K562 (cell line): Measurements from ENCODE around the gene RAB13. TPM values are rescaled to one million over a fixed set of nuclear protein-coding genes. Genes with fewer than 3 reads are reported as not detected.

ENCODE experiments used
- KLF13 ChIP-seq: fragments of 450-650 bp; IDR thresholded peaks from 2 replicates; pipeline ENCODE4 v1.6.1; 2016; ENCODE audit warnings: missing genetic modification characterization, low read depth, mild to moderate bottlenecking, missing compliant biosample characterization, moderate library complexity, borderline replicate concordance
- MIER1 ChIP-seq: fragments of 450-650 bp; IDR thresholded peaks from 2 replicates; pipeline ENCODE4 v1.6.1; 2016; ENCODE audit warnings: antibody characterized with exemption, mild to moderate bottlenecking, low read depth
- NFRKB ChIP-seq: fragments of 450-650 bp; IDR thresholded peaks from 2 replicates; pipeline ENCODE4 v1.6.1; 2016; ENCODE audit warnings: low read depth
- PHF8 ChIP-seq: fragments of 200-600 bp; sonication (generic); IDR thresholded peaks from 2 replicates; pipeline ENCODE4 v1.6.1; 2012; ENCODE audit warnings: mixed run types, mild to moderate bottlenecking, inconsistent platforms, low read length, moderate library complexity, borderline replicate concordance
- POLR2B ChIP-seq: fragments of 450-650 bp; IDR thresholded peaks from 2 replicates; pipeline ENCODE4 v1.6.1; 2018; ENCODE audit warnings: low read depth; ENCODE audit not compliant: partially characterized antibody
- SIX5 ChIP-seq, 2 experiments: IDR thresholded peaks; 2 replicates each; pipeline ENCODE4 v1.6.1; 2011; ENCODE audit warnings: low read length in 2 of 2, borderline replicate concordance in 1 of 2, low read depth in 1 of 2, mild to moderate bottlenecking in 1 of 2, moderate library complexity in 1 of 2; ENCODE audit not compliant: insufficient read depth in 1 of 2
- ZNF282 ChIP-seq: sonication (generic); formaldehyde crosslinking; IDR thresholded peaks from 2 replicates; pipeline ENCODE4 v1.8.1; 2023; ENCODE audit warnings: missing genetic modification reagents
- polyA plus RNA-seq, 8 experiments: library from polyadenylated mRNA; depleted of rRNA in 4 of 8; stranded (reverse) in 5 of 8; unstranded in 3 of 8; fragments of >200 nt; fragmentation: Nextera tagmentation in 2 of 8; fragmentation: Illumina TruSeq in 1 of 8; extraction: Ambion mirVana in 2 of 8; extraction: Trizol in 1 of 8; gene quantifications; 2 replicates each; pipeline versions ENCODE4 v1.2.1 to v1.2.3, GENCODE V29; 2011 to 2014; ENCODE audit warnings: inconsistent platforms in 1 of 8, missing spikeins in 1 of 8
- total RNA-seq, 7 experiments: library from RNA; depleted of rRNA in 6 of 7; stranded (reverse); fragments of >200 nt in 6 of 7; fragmentation: Illumina TruSeq in 2 of 7; extraction: Trizol in 2 of 7; gene quantifications; 2 replicates each; pipeline versions ENCODE4 v1.2.1 to v1.2.3, GENCODE V29; 2011 to 2021; ENCODE audit warnings: low replicate concordance in 1 of 7
- TF ChIP-seq, protein P1 (sequence below): sonication (generic); formaldehyde crosslinking; IDR thresholded peaks from 2 replicates; pipeline ENCODE4 v1.8.0; 2022; ENCODE audit warnings: mild to moderate bottlenecking, missing genetic modification reagents
- TF ChIP-seq, protein P2 (sequence below): fragments of 200-800 bp; sonication (Bioruptor generic); IDR thresholded peaks from 2 replicates; pipeline ENCODE4 v1.6.1; 2017; ENCODE audit warnings: missing genetic modification characterization, missing compliant biosample characterization
- TF ChIP-seq, protein P3 (sequence below): fragments of 450-650 bp; IDR thresholded peaks from 2 replicates; pipeline ENCODE4 v1.7.0; 2016; ENCODE audit warnings: borderline replicate concordance
- TF ChIP-seq, protein P4 (sequence below): fragments of 450-650 bp; formaldehyde crosslinking; IDR thresholded peaks from 2 replicates; pipeline ENCODE4 v1.4.0; 2020; ENCODE audit warnings: mild to moderate bottlenecking, moderate library complexity
- TF ChIP-seq, protein P5 (sequence below): fragments of 450-650 bp; formaldehyde crosslinking; IDR thresholded peaks from 2 replicates; pipeline ENCODE4 v1.4.0; 2020; ENCODE audit warnings: mild to moderate bottlenecking
- TF ChIP-seq, protein P6 (sequence below): sonication (generic); formaldehyde crosslinking; IDR thresholded peaks from 2 replicates; pipeline ENCODE4 v1.8.1; 2023; ENCODE audit warnings: missing genetic modification reagents, mild to moderate bottlenecking, borderline replicate concordance

The RAB13 gene
- total and polyA plus RNA-seq, 9 of the 15 experiments (the other 6 are each of a cell fraction or from before 2014, with no cell fraction given): 22.3 to 100 (median 39.8) TPM

DNA sequence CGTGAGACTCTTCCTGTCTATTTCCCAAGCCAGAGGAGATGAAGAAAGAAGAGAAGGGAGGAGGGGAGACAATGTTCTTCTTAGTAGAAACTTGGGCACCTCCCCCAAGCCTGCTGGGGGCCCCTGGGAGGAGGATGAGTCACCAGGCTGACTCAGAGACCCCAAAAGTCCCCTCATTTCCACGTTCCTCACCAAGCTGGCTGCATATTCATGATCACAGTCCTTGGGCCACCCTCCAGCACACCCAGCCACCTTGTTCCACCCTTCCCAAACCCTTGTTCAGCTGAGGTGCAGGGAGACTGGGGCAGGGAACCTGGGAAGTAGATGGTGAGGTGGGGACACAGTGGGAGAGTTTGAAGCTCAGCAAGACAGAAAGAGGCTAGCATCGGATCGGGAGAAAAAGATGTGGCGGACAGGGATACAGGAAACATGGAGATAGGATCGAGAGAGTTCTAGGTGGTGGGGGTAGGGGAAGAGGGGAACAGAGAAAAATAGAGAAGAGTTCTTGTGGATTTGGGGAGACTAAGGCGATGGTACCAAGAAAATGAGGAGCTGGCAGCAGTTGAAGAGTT lies 712 bp downstream of the RAB13 start (continued):
- TF ChIP-seq, protein P1, sequence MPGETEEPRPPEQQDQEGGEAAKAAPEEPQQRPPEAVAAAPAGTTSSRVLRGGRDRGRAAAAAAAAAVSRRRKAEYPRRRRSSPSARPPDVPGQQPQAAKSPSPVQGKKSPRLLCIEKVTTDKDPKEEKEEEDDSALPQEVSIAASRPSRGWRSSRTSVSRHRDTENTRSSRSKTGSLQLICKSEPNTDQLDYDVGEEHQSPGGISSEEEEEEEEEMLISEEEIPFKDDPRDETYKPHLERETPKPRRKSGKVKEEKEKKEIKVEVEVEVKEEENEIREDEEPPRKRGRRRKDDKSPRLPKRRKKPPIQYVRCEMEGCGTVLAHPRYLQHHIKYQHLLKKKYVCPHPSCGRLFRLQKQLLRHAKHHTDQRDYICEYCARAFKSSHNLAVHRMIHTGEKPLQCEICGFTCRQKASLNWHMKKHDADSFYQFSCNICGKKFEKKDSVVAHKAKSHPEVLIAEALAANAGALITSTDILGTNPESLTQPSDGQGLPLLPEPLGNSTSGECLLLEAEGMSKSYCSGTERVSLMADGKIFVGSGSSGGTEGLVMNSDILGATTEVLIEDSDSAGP: no peak
- TF ChIP-seq, protein P2, sequence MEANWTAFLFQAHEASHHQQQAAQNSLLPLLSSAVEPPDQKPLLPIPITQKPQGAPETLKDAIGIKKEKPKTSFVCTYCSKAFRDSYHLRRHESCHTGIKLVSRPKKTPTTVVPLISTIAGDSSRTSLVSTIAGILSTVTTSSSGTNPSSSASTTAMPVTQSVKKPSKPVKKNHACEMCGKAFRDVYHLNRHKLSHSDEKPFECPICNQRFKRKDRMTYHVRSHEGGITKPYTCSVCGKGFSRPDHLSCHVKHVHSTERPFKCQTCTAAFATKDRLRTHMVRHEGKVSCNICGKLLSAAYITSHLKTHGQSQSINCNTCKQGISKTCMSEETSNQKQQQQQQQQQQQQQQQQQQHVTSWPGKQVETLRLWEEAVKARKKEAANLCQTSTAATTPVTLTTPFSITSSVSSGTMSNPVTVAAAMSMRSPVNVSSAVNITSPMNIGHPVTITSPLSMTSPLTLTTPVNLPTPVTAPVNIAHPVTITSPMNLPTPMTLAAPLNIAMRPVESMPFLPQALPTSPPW (CRISPR knock-in tag): 0 out of 2 replicates have a peak, but pooled peaks have one; percentile 16
- TF ChIP-seq, protein P3, sequence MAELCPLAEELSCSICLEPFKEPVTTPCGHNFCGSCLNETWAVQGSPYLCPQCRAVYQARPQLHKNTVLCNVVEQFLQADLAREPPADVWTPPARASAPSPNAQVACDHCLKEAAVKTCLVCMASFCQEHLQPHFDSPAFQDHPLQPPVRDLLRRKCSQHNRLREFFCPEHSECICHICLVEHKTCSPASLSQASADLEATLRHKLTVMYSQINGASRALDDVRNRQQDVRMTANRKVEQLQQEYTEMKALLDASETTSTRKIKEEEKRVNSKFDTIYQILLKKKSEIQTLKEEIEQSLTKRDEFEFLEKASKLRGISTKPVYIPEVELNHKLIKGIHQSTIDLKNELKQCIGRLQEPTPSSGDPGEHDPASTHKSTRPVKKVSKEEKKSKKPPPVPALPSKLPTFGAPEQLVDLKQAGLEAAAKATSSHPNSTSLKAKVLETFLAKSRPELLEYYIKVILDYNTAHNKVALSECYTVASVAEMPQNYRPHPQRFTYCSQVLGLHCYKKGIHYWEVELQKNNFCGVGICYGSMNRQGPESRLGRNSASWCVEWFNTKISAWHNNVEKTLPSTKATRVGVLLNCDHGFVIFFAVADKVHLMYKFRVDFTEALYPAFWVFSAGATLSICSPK: peak; percentile 35; the same call in 1 of the 2 replicates
- TF ChIP-seq NFRKB (peak; percentile 64; the same call in 1 of the 2 replicates), ZNF282 (CRISPR knock-in tag) (no peak), PHF8 (no peak), MIER1 (no peak), SIX5 (IDR thresholded peaks at IDR 0.05; ENCODE audit: borderline replicate concordance in 1 of 2, insufficient read depth in 1 of 2, low read depth in 1 of 2, low read length in 2 of 2) (no peak), KLF13 (tag) (no peak), POLR2B (peak; percentile 52)
- TF ChIP-seq, protein P4, sequence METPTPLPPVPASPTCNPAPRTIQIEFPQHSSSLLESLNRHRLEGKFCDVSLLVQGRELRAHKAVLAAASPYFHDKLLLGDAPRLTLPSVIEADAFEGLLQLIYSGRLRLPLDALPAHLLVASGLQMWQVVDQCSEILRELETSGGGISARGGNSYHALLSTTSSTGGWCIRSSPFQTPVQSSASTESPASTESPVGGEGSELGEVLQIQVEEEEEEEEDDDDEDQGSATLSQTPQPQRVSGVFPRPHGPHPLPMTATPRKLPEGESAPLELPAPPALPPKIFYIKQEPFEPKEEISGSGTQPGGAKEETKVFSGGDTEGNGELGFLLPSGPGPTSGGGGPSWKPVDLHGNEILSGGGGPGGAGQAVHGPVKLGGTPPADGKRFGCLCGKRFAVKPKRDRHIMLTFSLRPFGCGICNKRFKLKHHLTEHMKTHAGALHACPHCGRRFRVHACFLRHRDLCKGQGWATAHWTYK (CRISPR knock-in tag): no peak
- TF ChIP-seq, protein P5, sequence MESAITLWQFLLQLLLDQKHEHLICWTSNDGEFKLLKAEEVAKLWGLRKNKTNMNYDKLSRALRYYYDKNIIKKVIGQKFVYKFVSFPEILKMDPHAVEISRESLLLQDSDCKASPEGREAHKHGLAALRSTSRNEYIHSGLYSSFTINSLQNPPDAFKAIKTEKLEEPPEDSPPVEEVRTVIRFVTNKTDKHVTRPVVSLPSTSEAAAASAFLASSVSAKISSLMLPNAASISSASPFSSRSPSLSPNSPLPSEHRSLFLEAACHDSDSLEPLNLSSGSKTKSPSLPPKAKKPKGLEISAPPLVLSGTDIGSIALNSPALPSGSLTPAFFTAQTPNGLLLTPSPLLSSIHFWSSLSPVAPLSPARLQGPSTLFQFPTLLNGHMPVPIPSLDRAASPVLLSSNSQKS: no peak
- TF ChIP-seq, protein P6, sequence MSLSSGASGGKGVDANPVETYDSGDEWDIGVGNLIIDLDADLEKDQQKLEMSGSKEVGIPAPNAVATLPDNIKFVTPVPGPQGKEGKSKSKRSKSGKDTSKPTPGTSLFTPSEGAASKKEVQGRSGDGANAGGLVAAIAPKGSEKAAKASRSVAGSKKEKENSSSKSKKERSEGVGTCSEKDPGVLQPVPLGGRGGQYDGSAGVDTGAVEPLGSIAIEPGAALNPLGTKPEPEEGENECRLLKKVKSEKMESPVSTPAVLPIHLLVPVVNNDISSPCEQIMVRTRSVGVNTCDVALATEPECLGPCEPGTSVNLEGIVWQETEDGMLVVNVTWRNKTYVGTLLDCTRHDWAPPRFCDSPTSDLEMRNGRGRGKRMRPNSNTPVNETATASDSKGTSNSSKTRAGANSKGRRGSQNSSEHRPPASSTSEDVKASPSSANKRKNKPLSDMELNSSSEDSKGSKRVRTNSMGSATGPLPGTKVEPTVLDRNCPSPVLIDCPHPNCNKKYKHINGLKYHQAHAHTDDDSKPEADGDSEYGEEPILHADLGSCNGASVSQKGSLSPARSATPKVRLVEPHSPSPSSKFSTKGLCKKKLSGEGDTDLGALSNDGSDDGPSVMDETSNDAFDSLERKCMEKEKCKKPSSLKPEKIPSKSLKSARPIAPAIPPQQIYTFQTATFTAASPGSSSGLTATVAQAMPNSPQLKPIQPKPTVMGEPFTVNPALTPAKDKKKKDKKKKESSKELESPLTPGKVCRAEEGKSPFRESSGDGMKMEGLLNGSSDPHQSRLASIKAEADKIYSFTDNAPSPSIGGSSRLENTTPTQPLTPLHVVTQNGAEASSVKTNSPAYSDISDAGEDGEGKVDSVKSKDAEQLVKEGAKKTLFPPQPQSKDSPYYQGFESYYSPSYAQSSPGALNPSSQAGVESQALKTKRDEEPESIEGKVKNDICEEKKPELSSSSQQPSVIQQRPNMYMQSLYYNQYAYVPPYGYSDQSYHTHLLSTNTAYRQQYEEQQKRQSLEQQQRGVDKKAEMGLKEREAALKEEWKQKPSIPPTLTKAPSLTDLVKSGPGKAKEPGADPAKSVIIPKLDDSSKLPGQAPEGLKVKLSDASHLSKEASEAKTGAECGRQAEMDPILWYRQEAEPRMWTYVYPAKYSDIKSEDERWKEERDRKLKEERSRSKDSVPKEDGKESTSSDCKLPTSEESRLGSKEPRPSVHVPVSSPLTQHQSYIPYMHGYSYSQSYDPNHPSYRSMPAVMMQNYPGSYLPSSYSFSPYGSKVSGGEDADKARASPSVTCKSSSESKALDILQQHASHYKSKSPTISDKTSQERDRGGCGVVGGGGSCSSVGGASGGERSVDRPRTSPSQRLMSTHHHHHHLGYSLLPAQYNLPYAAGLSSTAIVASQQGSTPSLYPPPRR: no peak
